Measurements from ENCODE around the gene PRM3.

Gene PRM3

DNA sequence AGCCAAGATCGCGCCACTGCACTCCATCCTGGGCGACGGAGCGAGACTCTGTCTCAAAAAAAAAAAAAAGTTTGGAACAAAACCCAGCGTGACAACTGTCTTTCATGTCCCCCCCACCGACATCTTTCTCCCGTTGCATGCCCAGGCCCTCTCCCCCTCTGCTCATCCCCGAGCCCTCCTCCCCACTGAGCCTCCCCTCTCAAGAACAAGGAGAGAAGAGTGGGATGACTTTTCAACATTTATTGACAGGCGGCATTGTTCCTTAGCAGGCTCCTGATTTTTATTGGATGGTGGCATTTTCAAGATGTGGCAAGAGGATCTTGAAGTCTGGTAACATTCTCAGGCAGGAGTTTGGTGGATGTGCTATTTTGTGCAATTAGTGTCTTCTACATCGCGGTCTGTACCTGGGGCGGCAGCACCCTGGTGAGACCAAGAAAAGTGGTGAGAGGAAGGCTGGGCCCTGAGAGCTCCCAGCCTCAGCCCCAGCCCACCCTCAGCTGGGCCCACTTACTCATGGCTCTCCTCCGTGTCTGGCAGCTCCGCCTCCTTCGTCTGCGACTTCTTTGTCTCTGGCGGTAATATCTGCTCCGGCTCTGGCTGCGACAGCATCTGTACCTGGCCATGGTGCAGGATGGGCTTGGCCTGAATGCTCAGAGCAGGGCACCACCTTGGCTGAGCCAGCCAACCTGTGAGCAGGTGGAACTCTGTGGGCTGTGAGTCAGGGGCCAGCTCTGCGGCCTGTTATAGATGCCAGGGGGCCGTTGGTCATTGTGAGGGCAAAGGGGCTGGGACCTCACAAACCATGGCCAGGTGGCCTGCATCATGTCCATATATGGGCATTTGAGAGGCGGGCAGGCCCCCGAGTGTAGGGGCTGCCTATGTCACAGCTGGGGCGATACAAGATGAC is 7.4 kb upstream of the PRM3 start, which contains the start of gene PRM1:
Gene PRM1 (minus strand): TSS at position 715 of the 907 bp plus-strand sequence. CDS start 92 bp downstream, at position 623.
- no peak for ATAC-seq

DNA sequence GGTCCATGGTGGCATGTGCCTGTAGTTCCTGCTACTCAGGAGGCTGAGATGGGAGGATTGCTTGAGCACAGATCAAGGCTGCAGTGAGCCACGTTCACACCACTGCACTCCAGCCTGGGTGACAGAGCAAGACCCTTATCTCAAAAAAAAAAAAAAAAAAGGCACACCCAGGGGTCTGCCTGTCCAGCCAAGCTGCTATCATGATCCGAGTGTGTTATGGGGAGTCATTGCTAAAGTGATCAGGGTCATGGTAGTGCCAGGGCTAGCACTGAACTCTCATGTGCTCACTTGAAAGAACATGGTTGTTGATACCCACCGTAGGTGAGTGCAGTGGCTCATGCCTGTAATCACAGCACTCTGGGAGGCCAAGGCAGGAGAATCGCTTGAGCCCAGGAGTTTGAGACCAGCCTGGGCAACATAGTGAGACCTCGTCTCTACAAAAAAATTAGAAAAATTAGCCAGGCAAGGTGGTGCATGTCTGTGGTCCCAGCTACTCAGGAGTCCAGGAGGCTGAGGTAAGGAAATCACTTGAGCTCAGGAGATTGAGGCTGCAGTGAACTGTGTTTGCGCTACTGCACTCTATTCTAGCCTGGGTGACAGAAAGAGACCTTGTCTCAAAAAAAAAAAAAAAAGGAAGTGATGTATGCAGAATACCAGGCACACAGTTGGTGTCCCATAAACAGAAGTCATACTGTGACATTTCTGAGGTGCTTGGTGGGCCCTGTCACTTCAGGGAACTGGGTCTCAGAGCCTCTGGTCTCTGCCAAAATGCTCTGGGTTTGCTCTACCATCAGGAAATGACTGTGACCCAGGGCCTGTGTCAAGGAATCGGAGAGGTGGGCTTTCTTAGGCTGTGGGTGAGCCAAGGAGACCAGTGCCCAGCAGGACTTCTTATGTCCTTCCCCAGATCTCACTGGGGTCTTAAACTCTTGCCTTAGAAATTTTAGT is 5.5 kb upstream of the PRM3 start:
- no peak for ATAC-seq

DNA sequence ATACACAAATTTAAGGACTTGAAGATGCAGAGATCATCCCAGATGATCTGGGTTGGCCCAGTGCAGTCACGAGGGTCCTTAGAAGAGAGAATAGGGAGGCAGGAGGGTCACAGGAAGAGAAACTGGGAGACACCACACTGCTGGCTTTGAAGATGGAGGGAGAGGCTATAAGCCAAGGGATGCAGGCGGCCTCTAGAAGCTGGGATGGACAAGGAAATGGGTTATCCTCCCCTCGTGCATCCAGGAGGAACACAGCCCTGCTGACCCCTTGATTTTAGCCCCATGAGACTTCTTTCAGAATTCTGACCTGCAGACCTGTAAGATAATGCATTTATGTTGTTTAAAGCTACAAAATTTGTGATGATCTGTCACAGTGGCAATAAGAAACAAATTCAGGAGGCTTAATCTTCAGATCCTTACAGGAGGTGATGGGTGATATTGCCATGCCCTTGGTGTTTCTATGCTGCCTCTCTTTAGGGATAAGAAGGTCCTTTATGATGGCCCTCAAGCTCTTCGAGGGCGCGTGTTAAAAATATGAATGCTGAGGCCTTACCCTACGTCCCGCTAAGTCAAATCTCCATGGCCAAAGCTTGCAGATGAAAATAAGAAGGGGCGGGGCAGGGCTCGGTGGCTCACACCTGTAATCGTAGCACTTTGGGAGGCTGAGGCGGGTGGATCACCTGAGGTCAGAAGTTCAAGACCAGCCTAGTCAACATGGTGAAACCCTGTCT is 4.3 kb upstream of the PRM3 start:
- no peak for ATAC-seq

DNA sequence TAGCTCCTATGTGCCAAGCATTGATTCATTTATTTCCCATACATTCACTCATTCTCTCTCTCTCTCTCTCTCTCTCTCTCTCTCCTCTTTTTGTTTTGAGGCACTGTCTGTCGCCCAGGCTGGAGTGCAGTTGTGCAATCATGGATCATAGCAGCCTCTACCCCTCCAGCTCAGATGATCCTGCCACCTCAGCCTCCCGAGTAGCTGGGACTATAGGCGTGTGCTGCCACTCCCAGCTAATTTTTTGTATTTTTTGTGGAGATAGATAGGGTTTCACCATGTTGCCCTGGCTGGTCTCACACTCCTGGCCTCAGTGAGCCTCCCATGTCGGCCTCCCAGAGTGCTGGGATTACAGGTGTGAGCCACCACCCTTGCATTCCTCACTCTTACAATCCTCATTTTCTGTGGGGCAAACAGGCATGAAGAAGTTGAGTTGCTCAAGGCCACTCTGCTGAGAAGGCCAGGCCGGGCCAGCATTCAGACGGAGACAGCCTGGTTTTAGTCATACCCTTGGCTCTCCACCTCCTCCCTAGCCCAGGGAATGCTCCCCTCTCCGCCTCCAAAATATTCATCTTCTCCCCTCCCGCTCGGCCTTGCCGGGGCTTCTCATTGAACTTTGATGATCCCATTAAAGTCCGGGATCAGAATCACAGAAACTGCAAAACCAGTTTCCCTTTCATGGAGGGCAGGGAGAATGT is 3.6 kb upstream of the PRM3 start:
- no peak for ATAC-seq

DNA sequence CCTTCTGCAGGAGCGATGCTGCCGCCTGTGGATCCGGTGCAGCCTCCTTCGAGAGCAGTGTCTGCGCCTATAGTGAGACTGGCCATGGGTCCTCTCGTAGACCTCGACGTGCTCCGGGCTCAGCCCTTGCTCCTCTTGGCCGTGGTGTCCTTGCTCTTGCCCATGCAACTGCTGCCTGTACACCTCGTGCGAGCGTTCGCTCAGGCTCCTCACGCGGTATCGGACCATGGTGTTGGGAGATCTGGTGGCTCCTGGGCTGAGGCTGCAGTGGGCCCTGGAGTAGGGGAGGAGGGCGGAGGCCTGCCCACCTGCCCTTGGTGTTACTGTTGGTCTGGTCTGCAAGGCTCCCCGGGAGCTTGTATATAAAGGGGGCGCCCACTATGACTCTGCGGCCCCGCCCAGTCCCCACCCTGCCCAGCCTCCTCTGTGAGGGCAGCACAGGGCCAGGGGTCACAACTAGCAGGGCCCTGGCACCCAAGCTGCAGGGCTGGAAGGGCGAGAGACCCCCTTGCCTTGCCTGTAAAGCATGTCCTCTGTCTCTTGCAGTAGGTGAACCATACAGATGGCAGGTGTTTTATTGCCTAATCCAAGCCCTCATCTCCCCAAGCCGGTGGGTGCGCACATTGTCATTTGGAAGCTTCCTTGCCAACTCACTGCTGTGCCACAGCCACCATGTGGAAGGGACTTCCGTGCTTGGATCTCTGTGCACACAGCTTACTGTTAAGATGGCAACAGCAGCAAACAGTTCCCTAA is 2.9 kb upstream of the PRM3 start, which contains the start of gene PRM2:
Gene PRM2 (minus strand): TSS at position 338 of the 753 bp plus-strand sequence. CDS start 110 bp downstream, at position 228.
- ATAC-seq = no peak

DNA sequence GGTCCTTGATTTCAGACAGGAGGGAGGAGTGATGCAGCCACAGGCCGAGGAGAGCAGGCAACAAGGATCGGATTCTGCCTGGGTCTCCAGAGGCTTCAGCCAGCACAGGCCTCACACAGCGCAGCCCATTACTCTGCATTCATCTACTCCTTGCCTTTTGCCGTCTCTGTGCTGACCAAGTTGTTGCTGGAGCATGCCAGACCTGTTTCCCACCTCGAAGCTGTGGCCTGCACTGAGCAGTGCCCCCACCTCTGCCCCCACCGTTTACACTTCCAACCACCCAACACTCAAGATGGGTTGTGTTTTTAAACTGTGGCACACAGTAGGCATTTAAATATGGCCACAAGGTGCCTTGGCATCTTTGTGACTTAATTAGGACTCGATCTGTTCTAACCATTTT is 1.5 kb upstream of the PRM3 start:
- no peak for ATAC-seq

DNA sequence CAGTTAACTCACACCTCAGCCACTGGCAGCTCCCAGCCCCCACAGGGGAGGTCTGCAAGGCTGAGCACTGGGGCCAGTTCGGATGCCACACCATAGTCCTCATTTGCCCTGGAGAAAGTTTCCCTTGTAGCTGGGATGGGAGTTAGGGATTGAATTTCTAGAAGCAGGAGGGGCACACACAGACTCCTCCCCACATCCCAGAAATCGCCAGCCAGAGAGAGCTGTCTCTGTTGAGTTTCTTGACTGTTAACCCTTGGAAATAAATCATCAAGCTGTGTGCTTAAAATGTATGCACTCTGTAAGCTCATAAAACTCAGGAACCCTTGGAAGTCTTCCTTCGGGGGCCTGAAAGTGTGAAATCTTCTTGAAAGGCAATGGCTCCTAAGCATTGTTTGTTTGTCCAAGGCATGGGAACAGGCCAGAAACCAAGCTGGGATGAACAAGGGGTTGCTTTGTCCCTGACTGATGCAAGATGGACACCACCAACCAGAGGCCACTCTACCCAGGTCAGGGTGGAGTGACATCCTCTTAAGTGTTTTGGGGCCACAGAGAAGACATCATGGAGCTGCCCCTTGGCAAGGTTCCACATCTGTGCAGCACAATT is 394 bp upstream of the PRM3 start:
- no peak for ATAC-seq

DNA sequence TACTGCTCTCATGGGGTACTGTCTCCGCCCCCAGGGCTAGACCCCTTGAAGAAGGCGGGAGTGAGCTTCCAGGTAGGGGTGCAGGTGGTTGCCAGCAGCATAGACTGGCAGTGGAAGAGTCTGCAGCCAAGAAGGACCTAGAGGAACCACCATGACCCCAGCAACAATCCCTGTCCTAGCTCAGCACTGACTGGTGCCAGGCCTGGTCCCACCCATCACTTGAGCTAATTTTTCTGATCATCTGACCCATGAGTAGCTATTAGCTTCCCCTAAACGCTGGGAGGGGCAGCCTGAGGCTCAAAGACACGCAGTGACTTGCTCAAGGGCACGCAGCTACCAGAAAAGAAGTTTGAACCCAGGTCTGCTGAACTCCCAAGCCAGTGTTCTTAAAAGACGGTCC is 945 bp downstream of the PRM3 start:
- no peak for ATAC-seq

DNA sequence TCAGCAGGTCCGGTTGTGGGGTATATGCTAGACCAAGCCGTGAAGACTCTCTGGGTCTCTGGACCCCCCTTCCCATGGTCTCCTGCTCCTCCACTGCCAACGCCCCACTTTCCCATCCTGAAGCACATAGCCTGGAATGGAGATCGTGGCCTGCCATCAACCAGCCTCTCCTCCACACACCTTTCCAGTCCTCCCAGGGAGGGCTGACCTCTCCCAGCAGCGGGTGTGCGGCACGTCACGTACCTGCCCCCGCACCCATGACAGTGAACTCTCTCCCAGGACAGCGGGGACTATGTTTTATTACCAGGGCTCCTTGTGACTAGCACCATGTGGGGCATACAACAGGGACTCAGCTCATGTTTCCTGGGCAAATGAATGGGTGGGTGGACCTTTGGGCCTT is 1.8 kb downstream of the PRM3 start:
- no peak for ATAC-seq

DNA sequence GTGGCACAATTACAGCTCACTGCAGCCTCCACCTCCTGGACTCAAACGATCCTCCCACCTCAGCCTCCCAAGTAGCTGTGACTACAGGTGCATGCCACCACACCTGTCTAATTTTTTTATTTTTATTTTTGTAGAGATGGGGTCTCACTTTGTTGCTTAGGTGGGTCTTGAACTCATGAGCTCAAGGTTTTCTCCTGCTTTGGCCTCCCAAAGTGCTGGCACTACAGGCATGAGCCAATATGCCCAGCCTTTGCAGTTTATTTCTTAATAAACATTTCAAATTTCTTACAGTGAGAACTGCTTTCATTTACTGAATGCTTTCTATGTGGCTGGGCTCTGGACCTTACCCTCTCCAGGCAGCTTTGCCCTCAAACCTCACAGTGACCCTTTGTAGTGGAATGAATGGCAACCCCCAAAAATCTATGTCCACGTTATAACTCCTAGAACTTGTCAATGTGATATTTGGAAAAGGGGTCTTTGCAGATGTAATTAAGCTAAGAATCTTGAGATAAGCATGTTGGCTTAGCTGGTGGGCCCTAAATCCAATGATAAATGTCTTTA is 2.7 kb downstream of the PRM3 start:
- no peak for ATAC-seq

DNA sequence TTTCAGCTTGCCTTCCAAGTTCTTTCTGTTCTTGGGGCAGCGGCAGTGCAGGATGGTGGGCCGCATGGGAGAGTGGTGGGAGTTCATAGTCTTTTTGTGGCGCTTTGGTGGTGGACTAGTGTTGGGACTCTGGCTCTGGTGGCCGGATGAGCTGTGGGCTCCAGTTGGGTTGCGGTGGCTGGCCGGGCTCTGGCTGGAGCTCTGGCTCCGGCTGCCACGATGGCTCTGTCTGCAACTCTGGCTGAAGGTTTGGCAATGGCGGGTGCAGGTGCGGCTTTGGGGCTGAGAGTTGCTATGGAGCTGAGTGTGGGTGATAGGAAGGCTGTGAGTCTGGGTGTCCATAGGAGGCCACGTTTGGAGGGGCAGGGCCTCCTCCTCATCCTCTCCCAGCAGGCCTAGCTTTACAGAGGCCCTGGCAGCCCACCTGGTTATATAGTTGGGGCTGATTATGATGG is 4.5 kb downstream of the PRM3 start, which contains the start of gene TNP2:
Gene TNP2 (minus strand): TSS at position 405 of the 455 bp plus-strand sequence. CDS start 63 bp downstream, at position 342.
- ATAC-seq = no peak

DNA sequence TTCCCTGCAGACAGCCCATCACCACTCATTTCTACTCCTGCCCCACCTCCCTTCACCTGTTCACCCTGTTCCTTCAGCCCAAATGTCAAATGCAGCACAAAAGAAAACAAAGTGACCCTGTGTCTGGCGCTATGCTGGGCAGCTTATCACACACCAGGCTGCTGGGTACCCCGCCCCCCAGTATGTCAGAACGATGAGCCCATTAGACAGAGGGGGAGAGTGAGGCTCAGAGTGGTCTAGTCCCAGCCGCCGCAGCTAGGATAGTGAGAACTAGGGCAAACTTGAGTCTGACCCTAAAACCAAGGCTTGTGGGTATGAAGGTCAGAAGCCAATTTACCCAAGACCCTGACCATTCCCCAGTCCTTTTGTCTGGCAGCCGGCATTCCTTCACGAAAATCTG is 8.3 kb downstream of the PRM3 start:
- no peak for ATAC-seq

DNA sequence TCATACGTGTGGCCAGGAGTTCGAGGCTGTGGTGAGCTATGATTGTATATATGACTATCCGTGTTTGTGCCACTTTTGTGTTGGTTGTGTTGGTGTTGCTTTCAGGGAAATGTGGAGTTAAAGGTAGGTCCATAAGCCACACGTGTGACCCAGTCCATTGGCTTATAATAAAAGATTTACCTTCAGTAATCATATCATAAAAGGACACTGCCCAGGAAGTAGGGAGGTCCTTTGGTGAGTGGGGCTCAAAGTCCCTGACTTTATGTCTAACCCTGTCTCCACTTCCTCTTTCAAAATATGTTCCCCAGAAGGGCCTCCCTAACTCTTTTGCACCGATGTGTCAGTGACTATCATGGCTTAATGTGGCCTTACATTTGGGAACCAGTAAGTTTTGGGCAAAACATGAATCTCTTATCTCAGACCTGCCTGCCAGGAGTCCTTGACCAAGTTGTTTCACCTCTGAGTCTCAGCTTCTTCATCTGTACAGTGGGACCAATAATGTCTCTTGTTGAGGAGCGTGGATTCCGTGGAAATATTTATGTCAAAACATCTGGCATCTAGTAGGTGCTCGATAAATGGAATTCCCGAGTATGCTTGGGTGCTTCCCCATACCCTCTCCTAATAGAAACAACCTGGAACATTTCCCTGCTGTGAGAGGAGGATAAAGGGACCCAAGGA is 9.1 kb downstream of the PRM3 start:
- ATAC-seq = no peak

DNA sequence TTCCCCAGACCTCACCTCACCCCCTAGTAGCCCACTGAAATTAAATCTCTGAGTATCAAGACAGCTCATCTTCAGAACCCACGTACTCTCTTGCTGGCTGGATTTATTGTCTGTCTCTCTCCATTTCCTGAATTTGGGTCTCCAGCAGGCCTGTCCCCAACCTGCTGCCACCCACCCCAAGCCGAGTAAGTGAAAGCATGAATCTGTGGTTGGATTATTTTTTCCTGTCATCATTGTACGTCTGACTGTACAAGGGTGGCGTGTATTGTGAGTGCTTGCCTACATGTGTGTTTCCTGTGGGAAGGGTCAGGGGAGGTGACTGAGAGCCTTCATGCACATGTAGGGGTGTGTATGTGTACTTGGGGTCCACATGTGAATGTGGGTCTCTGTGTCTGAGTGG is 9.7 kb downstream of the PRM3 start:
- peak; percentile 82 to 86 for ATAC-seq

DNA sequence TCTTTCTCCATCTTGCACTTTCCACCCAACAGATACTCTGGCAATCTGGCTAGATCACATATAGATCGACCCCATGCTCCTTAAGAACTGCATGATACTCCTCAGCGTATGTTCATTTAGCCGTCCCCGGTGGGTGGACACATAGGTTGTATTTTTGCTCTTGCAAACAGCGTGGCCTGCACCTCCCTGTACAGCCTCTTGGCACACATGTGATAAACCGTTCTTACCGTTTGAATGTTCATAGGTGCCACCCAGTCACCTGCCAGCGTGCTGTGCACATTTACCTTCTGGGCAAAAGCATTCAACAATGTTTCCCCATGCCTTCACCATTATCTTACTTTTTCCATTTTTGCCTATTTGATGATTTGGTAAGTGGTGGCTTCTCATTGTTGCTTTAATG is 10.5 kb downstream of the PRM3 start:
- no peak for ATAC-seq

DNA sequence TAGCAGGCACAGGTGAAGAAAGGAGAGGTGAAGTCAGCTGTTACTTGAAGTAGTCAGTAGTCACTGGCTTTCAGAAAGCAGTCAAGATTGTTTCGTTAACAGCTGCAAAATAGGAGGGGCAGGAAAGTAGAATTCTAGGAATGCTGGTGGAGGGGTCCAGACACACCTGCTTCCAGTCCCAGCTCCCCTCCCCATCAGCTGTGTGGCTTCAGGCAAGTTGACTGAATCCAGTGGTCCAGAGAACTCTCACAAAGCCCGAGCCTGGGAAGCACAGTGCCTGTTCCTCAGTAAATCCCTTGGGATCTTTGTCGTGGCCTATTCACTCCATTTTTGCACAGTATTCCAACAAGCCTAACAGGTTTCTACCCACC is 12.8 kb downstream of the PRM3 start:
- no peak for ATAC-seq

DNA sequence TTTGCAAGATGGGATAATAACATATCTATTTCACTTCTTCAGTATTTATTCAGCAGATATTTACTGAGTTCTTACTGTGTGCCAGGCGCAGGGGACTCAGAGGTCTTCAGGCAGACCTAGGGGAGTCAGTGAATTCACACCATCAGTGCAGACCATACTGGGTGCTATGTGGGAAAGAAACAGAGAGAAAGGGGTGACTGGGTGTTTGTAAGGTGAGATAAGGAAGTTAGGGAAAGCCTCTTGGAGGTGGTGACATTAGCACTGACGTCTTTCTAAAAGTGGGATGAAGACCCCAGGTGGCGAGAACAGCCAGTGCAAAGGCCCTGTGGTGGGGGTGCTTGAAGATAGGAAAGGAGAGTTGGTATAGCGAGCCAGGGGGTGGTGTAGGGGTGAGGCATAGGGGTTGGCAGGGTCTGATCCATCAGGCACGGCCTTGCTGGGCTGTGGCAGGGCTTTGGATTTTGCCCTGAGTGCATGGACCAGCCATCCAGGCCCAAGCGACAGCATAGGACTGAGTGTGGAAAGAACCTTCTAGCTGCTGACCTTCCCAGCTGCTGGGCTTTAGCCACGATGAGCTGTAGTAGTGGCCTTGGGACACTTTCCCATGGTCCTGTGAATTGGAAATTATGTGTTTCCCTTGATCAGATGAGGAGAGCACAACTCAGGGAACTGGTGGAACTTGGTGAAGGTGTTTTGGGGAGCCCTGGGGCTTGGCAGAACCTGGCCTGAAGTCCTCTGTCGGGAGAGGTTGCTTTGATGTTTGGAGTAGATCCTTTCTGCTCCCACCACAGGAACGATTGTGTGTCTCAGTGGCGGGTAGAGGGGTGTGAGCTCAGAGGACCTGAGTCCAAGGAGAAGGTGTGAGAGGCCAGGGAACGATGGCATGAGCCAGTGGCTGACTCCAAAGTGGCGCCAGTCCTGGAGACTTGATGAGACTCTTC is 13.5 kb downstream of the PRM3 start:
- no peak for ATAC-seq
